DND-41 (cell line): ENCODE data around the gene RUNX2.

ENCODE experiments used
- CTCF ChIP-seq: IDR thresholded peaks from 2 replicates; pipeline ENCODE4 v1.5.1; 2012; ENCODE audit warnings: borderline replicate concordance, low read length, moderate library complexity, mild to moderate bottlenecking; ENCODE audit not compliant: poor library complexity, severe bottlenecking; ENCODE audit errors: extremely low read depth
- EZH2 ChIP-seq: IDR thresholded peaks from 3 replicates; pipeline ENCODE4 v1.6.1; 2012; ENCODE audit warnings: borderline replicate concordance, low read depth, mild to moderate bottlenecking, moderate library complexity, low read length, inconsistent platforms; ENCODE audit not compliant: severe bottlenecking

GRCh38 chr6:45293306-45293705 lies 34.8 kb upstream of the RUNX2 start:
- TF ChIP-seq CTCF (no peak), EZH2 (no peak)
